ENCODE results near the gene NUDT1.

DNA sequence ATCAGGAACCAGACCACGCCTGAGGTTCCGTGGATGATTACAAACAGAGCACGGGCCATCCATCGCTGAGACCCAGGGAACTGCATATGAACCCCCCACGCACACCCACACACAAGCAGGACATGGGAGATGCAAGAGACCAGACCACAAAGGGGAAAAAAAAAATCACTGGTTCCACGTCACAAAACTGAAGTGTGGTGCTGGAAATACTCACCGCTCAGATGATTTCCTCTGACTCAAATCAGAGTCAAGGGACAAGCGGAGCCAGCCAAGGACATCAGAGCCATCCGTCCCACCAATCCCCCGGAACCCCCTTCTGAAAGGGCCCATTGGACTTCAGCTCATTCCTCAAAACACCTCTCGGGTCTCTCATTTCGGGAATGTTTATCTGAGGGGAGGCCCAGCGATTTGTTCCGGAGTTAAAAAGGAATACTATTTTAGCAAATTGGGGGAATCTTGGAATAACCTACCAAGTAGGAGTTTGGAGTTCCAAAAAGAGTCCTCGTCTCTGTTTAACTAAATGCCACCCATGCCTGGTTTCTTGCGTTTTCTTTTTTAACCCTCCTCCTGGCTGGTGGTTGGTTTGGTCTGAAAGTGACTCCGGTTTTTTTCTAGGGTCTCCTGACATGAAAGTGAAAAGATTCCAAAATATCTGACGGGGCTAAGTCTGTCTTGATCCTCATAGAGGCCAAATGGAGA, 57.3 kb downstream of the NUDT1 start:
- peak; percentile 46; the same call in 1 of the 2 replicates for TF ChIP-seq POLR2A (IDR thresholded peaks at IDR 0.05; ENCODE audit: low read depth, low read length)
- no peak; the same call in none of the 2 replicates for TF ChIP-seq POLR2AphosphoS5 (IDR thresholded peaks at IDR 0.05; ENCODE audit: low read depth, low read length)

Data from GM12891 (cell line).